WTC11 (cell line): ENCODE measurements around the gene COL21A1. TPM values are rescaled to one million over a fixed set of nuclear protein-coding genes. Genes with fewer than 3 reads are reported as not detected.
"Not testable (repeated sequence)": the region's sequence is repeated elsewhere in the genome, so short reads cannot be mapped to it uniquely, and the experiment has no call there.

ENCODE experiments used
- ATAC-seq: fragments of 200-7000 bp; cut with Tn5 transposase; 2 replicates; pipeline ENCODE4 v1.10.0; 2021; ENCODE audit warnings: mild to moderate bottlenecking, moderate library complexity
- CTCF ChIA-PET: fragments of 300-600 bp; sonication (Branson Sonifier 250); formaldehyde crosslinking; loops from one replicate; lab custom pipeline; 2021; ENCODE audit warnings: antibody characterized with exemption; lab: Charles Lee
- POLR2A ChIA-PET: fragments of 350-600 bp; sonication (Branson Sonifier 250); formaldehyde crosslinking; loops from one replicate; lab custom pipeline; 2021; ENCODE audit warnings: antibody characterized with exemption; lab: Charles Lee
- DNase-seq: peaks from one replicate; pipeline ENCODE4 v3.0.0; 2021; ENCODE audit warnings: low spot score
- H3K27ac Mint-ChIP-seq: 2 replicates; pipeline ENCODE4 v1.8.0; 2021; ENCODE audit warnings: mixed read lengths
- H3K27me3 Mint-ChIP-seq: 2 replicates; pipeline ENCODE4 v1.8.0; 2021; ENCODE audit warnings: low read depth, mild to moderate bottlenecking, moderate library complexity, mixed read lengths
- H3K36me3 Mint-ChIP-seq: 2 replicates; pipeline ENCODE4 v1.8.0; 2021; ENCODE audit warnings: mixed read lengths
- H3K4me1 Mint-ChIP-seq: 2 replicates; pipeline ENCODE4 v1.8.0; 2022; ENCODE audit warnings: mixed read lengths
- H3K4me3 Mint-ChIP-seq: 2 replicates; pipeline ENCODE4 v1.8.0; 2021; ENCODE audit warnings: mild to moderate bottlenecking, moderate library complexity, mixed read lengths
- H3K9me3 Mint-ChIP-seq: 2 replicates; pipeline ENCODE4 v1.8.0; 2021; ENCODE audit warnings: mixed read lengths
- CBFB ChIP-seq: sonication (generic); formaldehyde crosslinking; IDR thresholded peaks from 2 replicates; pipeline ENCODE4 v1.8.1; 2022; ENCODE audit warnings: mild to moderate bottlenecking, low read depth, missing genetic modification reagents
- FOXJ3 ChIP-seq: sonication (generic); formaldehyde crosslinking; IDR thresholded peaks from 2 replicates; pipeline ENCODE4 v1.9.0; 2021; ENCODE audit warnings: missing genetic modification reagents, mild to moderate bottlenecking, borderline replicate concordance
- FOXP4 ChIP-seq: sonication (generic); formaldehyde crosslinking; IDR thresholded peaks from 2 replicates; pipeline ENCODE4 v1.8.0; 2022; ENCODE audit warnings: mild to moderate bottlenecking, missing genetic modification reagents
- GTF2I ChIP-seq: fragments of 250-450 bp; sonication (Bioruptor Pico); conservative IDR thresholded peaks from 2 replicates; pipeline ENCODE4 v1.4.0; 2021; ENCODE audit warnings: mild to moderate bottlenecking
- IRF2 ChIP-seq: sonication (generic); formaldehyde crosslinking; IDR thresholded peaks from 2 replicates; pipeline ENCODE4 v1.8.0; 2022; ENCODE audit warnings: low read depth, missing genetic modification reagents, borderline replicate concordance
- NR3C1 ChIP-seq: sonication (generic); formaldehyde crosslinking; conservative IDR thresholded peaks from 2 replicates; pipeline ENCODE4 v1.8.1; 2023; ENCODE audit warnings: low read depth, mild to moderate bottlenecking, missing genetic modification reagents
- OVOL2 ChIP-seq: fragments of 250-450 bp; sonication (Bioruptor Pico); IDR thresholded peaks from 2 replicates; pipeline ENCODE4 v1.9.0; 2021; ENCODE audit warnings: mild to moderate bottlenecking, borderline replicate concordance
- PRRX2 ChIP-seq: fragments of 250-450 bp; sonication (Bioruptor Pico); IDR thresholded peaks from 2 replicates; pipeline ENCODE4 v1.8.0; 2021; ENCODE audit warnings: mild to moderate bottlenecking
- SP1 ChIP-seq: sonication (generic); formaldehyde crosslinking; conservative IDR thresholded peaks from 2 replicates; pipeline ENCODE4 v1.8.1; 2022; ENCODE audit warnings: missing genetic modification reagents
- TCF7 ChIP-seq: sonication (generic); formaldehyde crosslinking; IDR thresholded peaks from 2 replicates; pipeline ENCODE4 v1.8.0; 2022; ENCODE audit warnings: mild to moderate bottlenecking, low read depth, missing genetic modification reagents, moderate library complexity
- ZNF671 ChIP-seq: fragments of 250-450 bp; sonication (Bioruptor Pico); IDR thresholded peaks from 2 replicates; pipeline ENCODE4 v1.8.0; 2021; ENCODE audit warnings: mild to moderate bottlenecking
- ZSCAN18 ChIP-seq: fragments of 250-450 bp; sonication (Bioruptor Pico); IDR thresholded peaks from 2 replicates; pipeline ENCODE4 v2.1.2; 2022; ENCODE audit warnings: mild to moderate bottlenecking, moderate library complexity
- total RNA-seq: library from RNA; stranded (reverse); gene quantifications from 3 replicates; pipeline ENCODE4 v1.2.3, GENCODE V29; 2021
- TF ChIP-seq, protein P1 (sequence below): sonication (generic); formaldehyde crosslinking; IDR thresholded peaks from 2 replicates; pipeline ENCODE4 v1.8.1; 2023; ENCODE audit warnings: mild to moderate bottlenecking, missing genetic modification reagents, borderline replicate concordance
- TF ChIP-seq, protein P2 (sequence below): fragments of 250-450 bp; sonication (Bioruptor Pico); IDR thresholded peaks from 2 replicates; pipeline ENCODE4 v1.9.0; 2021; ENCODE audit warnings: mild to moderate bottlenecking, borderline replicate concordance

The COL21A1 gene
- total RNA-seq, 1 experiment from 2014 or later = 4.4 TPM

GRCh38 chr6:56019973-56020372 lies 227.4 kb downstream of the COL21A1 start (continued):
- TF ChIP-seq, protein P1, sequence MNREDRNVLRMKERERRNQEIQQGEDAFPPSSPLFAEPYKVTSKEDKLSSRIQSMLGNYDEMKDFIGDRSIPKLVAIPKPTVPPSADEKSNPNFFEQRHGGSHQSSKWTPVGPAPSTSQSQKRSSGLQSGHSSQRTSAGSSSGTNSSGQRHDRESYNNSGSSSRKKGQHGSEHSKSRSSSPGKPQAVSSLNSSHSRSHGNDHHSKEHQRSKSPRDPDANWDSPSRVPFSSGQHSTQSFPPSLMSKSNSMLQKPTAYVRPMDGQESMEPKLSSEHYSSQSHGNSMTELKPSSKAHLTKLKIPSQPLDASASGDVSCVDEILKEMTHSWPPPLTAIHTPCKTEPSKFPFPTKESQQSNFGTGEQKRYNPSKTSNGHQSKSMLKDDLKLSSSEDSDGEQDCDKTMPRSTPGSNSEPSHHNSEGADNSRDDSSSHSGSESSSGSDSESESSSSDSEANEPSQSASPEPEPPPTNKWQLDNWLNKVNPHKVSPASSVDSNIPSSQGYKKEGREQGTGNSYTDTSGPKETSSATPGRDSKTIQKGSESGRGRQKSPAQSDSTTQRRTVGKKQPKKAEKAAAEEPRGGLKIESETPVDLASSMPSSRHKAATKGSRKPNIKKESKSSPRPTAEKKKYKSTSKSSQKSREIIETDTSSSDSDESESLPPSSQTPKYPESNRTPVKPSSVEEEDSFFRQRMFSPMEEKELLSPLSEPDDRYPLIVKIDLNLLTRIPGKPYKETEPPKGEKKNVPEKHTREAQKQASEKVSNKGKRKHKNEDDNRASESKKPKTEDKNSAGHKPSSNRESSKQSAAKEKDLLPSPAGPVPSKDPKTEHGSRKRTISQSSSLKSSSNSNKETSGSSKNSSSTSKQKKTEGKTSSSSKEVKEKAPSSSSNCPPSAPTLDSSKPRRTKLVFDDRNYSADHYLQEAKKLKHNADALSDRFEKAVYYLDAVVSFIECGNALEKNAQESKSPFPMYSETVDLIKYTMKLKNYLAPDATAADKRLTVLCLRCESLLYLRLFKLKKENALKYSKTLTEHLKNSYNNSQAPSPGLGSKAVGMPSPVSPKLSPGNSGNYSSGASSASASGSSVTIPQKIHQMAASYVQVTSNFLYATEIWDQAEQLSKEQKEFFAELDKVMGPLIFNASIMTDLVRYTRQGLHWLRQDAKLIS = no peak
- TF ChIP-seq FOXP4 (CRISPR knock-in tag) = no peak
- TF ChIP-seq TCF7 (CRISPR knock-in tag) = no peak

- ChIA-PET CTCF (no interaction called here), POLR2A (no interaction called here)
- peaks cover 20% of the 10 kb centered on the region for H3K9me3 Mint-ChIP-seq
- peaks cover 9% of the 10 kb centered on the region for H3K4me1 Mint-ChIP-seq
- no peaks in the 10 kb centered on the region for H3K27me3 Mint-ChIP-seq
- peaks cover 6% of the 10 kb centered on the region; the same call in 1 of the 2 replicates for H3K36me3 Mint-ChIP-seq
- H3K4me3 Mint-ChIP-seq = no peak overlapping the region
- TF ChIP-seq OVOL2 (CRISPR knock-in tag) = no peak
- TF ChIP-seq, protein P2, sequence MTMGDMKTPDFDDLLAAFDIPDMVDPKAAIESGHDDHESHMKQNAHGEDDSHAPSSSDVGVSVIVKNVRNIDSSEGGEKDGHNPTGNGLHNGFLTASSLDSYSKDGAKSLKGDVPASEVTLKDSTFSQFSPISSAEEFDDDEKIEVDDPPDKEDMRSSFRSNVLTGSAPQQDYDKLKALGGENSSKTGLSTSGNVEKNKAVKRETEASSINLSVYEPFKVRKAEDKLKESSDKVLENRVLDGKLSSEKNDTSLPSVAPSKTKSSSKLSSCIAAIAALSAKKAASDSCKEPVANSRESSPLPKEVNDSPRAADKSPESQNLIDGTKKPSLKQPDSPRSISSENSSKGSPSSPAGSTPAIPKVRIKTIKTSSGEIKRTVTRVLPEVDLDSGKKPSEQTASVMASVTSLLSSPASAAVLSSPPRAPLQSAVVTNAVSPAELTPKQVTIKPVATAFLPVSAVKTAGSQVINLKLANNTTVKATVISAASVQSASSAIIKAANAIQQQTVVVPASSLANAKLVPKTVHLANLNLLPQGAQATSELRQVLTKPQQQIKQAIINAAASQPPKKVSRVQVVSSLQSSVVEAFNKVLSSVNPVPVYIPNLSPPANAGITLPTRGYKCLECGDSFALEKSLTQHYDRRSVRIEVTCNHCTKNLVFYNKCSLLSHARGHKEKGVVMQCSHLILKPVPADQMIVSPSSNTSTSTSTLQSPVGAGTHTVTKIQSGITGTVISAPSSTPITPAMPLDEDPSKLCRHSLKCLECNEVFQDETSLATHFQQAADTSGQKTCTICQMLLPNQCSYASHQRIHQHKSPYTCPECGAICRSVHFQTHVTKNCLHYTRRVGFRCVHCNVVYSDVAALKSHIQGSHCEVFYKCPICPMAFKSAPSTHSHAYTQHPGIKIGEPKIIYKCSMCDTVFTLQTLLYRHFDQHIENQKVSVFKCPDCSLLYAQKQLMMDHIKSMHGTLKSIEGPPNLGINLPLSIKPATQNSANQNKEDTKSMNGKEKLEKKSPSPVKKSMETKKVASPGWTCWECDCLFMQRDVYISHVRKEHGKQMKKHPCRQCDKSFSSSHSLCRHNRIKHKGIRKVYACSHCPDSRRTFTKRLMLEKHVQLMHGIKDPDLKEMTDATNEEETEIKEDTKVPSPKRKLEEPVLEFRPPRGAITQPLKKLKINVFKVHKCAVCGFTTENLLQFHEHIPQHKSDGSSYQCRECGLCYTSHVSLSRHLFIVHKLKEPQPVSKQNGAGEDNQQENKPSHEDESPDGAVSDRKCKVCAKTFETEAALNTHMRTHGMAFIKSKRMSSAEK (CRISPR knock-in tag) = no peak
- no peak for TF ChIP-seq ZNF671 (CRISPR knock-in tag)
- no peak for TF ChIP-seq PRRX2 (CRISPR knock-in tag)
- no peak for TF ChIP-seq CBFB
- TF ChIP-seq ZSCAN18 (CRISPR knock-in tag) = no peak
- TF ChIP-seq NR3C1 (CRISPR knock-in tag) = no peak
- no peak for TF ChIP-seq SP1 (CRISPR knock-in tag)
- no peak for TF ChIP-seq FOXJ3 (CRISPR knock-in tag)
- TF ChIP-seq GTF2I = no peak
- TF ChIP-seq IRF2 (CRISPR knock-in tag) = no peak
- ATAC-seq = no peak
- H3K27ac Mint-ChIP-seq = no peak overlapping the region
- no peak for DNase-seq
Observed at GRCh38 chr6:56017198-56017597, 230.2 kb downstream of the COL21A1 start.

DNA sequence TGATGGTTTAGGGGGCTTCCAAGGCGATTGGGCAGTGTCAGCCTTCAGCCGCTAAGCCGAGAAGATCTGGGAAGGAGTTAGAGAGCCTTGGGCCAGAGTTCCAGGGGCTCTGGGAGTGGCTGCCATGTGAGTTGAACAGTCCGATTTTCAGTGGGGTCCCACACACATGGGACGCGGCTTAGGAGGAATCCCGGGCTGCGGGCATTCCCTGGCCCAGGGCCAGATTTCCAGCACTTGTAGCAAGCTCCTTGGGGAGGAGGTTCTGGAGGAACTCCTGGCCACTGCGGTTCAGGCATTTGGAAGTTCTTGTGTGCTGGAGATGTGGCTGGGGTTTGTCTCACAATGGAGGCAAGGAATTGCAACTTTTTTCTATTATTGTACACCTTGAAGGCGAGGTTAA lies 233.3 kb downstream of the COL21A1 start:
- peaks cover 11% of the 10 kb centered on the region for H3K9me3 Mint-ChIP-seq
- CTCF ChIA-PET, H3K36me3 Mint-ChIP-seq, H3K27me3 Mint-ChIP-seq, POLR2A ChIA-PET, ATAC-seq, H3K4me1 Mint-ChIP-seq, H3K4me3 Mint-ChIP-seq, H3K27ac Mint-ChIP-seq, DNase-seq: not testable (repeated sequence)
